Endothelial cell (in vitro differentiated cells): ENCODE measurements around the gene WDR4. TPM values are rescaled to one million over a fixed set of nuclear protein-coding genes. Genes with fewer than 3 reads are reported as not detected.
"Not testable (repeated sequence)": the region's sequence is repeated elsewhere in the genome, so short reads cannot be mapped to it uniquely, and the experiment has no call there.

Source experiments
- DNase-seq: peaks from one replicate; pipeline ENCODE4 v3.0.0; 2021; ENCODE audit warnings: low spot score
- H3K27ac Mint-ChIP-seq: one replicate; pipeline ENCODE4 v1.8.0; 2021; ENCODE audit warnings: mixed read lengths, inconsistent platforms; ENCODE audit not compliant: unreplicated experiment
- H3K27me3 Mint-ChIP-seq: one replicate; pipeline ENCODE4 v1.8.0; 2021; ENCODE audit warnings: mild to moderate bottlenecking, moderate library complexity, mixed read lengths, inconsistent platforms; ENCODE audit not compliant: unreplicated experiment
- H3K36me3 Mint-ChIP-seq: one replicate; pipeline ENCODE4 v1.8.0; 2021; ENCODE audit warnings: mild to moderate bottlenecking, low read depth, mixed read lengths, inconsistent platforms; ENCODE audit not compliant: unreplicated experiment
- H3K4me1 Mint-ChIP-seq: one replicate; pipeline ENCODE4 v1.8.0; 2021; ENCODE audit warnings: mild to moderate bottlenecking, mixed read lengths, inconsistent platforms; ENCODE audit not compliant: unreplicated experiment
- H3K4me3 Mint-ChIP-seq: one replicate; pipeline ENCODE4 v1.8.0; 2021; ENCODE audit warnings: mild to moderate bottlenecking, mixed read lengths, inconsistent platforms; ENCODE audit not compliant: unreplicated experiment
- H3K9me3 Mint-ChIP-seq: one replicate; pipeline ENCODE4 v1.8.0; 2021; ENCODE audit warnings: mixed read lengths, inconsistent platforms; ENCODE audit not compliant: unreplicated experiment
- CTCF ChIP-seq: fragments of 200-600 bp; sonication (generic); IDR thresholded peaks from one replicate; pipeline ENCODE4 v1.5.0; 2021; ENCODE audit warnings: antibody characterized with exemption; ENCODE audit not compliant: unreplicated experiment
- total RNA-seq: library from RNA; stranded (reverse); fragmentation: NEBNext Ultra II Directional; extraction: Animal tissue kit (Norgen Biotek cat#: 25700); gene quantifications from one replicate; pipeline ENCODE4 v1.2.1, GENCODE V29; 2021; ENCODE audit not compliant: unreplicated experiment

WDR4 gene
- total RNA-seq, 1 donor from 2014 or later = 14.3 TPM

- H3K27me3 Mint-ChIP-seq = peaks cover 17% of the 10 kb centered on the region
- H3K36me3 Mint-ChIP-seq = peaks cover 48% of the 10 kb centered on the region
- DNase-seq = no peak
- no peaks in the 10 kb centered on the region for H3K9me3 Mint-ChIP-seq
- no peak for TF ChIP-seq CTCF
- H3K4me1 Mint-ChIP-seq = peaks cover 2% of the 10 kb centered on the region
- H3K27ac Mint-ChIP-seq = no peak overlapping the region
- H3K4me3 Mint-ChIP-seq = peak overlapping the region; percentile 7
These were observed 33.9 kb downstream of the WDR4 start for GRCh38 chr21:42845296-42845965.

GRCh38 chr21:42844411-42845113 lies 34.8 kb downstream of the WDR4 start:
- H3K4me1 Mint-ChIP-seq = peaks cover 2% of the 10 kb centered on the region
- no peak overlapping the region for H3K27ac Mint-ChIP-seq
- peaks cover 46% of the 10 kb centered on the region for H3K36me3 Mint-ChIP-seq
- H3K9me3 Mint-ChIP-seq = no peaks in the 10 kb centered on the region
- peaks cover 16% of the 10 kb centered on the region for H3K27me3 Mint-ChIP-seq
- peak overlapping the region; percentile 8 for H3K4me3 Mint-ChIP-seq
- TF ChIP-seq CTCF = no peak
- no peak for DNase-seq

- no peak for DNase-seq
- Mint-ChIP-seq H3K4me1 (peaks cover 8% of the 10 kb centered on the region), H3K36me3 (peaks cover 32% of the 10 kb centered on the region), H3K4me3 (peak overlapping the region; percentile 5), H3K27ac (no peak overlapping the region), H3K27me3 (peaks cover 12% of the 10 kb centered on the region), H3K9me3 (no peaks in the 10 kb centered on the region)
- no peak for TF ChIP-seq CTCF
These were observed 36.3 kb downstream of the WDR4 start for GRCh38 chr21:42843056-42843455.

GRCh38 chr21:42841916-42842655 lies 37.3 kb downstream of the WDR4 start:
- H3K4me1 Mint-ChIP-seq, H3K27ac Mint-ChIP-seq, DNase-seq, H3K9me3 Mint-ChIP-seq, H3K4me3 Mint-ChIP-seq: not testable (repeated sequence)
- H3K27me3 Mint-ChIP-seq = peaks cover 12% of the 10 kb centered on the region
- H3K36me3 Mint-ChIP-seq = peaks cover 23% of the 10 kb centered on the region

- H3K27me3 Mint-ChIP-seq = peaks cover 10% of the 10 kb centered on the region
- peaks cover 5% of the 10 kb centered on the region for H3K4me1 Mint-ChIP-seq
- no peaks in the 10 kb centered on the region for H3K9me3 Mint-ChIP-seq
- no peak overlapping the region for H3K27ac Mint-ChIP-seq
- no peak for TF ChIP-seq CTCF
- H3K4me3 Mint-ChIP-seq = no peak overlapping the region
- H3K36me3 Mint-ChIP-seq = peaks cover 19% of the 10 kb centered on the region
- no peak for DNase-seq
These were observed 38.0 kb downstream of the WDR4 start for GRCh38 chr21:42841156-42841915.
